ENCODE results near the gene LRRC37A3. TPM values are rescaled to one million over a fixed set of nuclear protein-coding genes. Genes with fewer than 3 reads are reported as not detected.

The LRRC37A3 gene
- total RNA-seq, 1 donor from 2014 or later = 1.4 TPM

Other genes starting within 250 kb of the LRRC37A3 start
- 22.1 TPM for gene GNA13, start 137.3 kb upstream of the LRRC37A3 start, total RNA-seq
- gene RGS9, start 217.9 kb upstream of the LRRC37A3 start, total RNA-seq = 2.8 TPM

All from Right ventricle myocardium inferior (tissue), 1 donor.